ENCODE measurements around the gene WASF3. TPM values are rescaled to one million over a fixed set of nuclear protein-coding genes. Genes with fewer than 3 reads are reported as not detected.

WASF3 gene
- total and polyA plus RNA-seq, 2 of the 13 experiments (the other 11 are each of a cell fraction or from before 2014, with no cell fraction given) = 10.4 to 17.2 TPM

GRCh38 chr13:26541041-26541440 lies 16.4 kb upstream of the WASF3 start:
- Histone ChIP-seq H3K9me3 (ENCODE audit: low read length) (no peaks in the 10 kb centered on the region), H3K27me3 (ENCODE audit: control insufficient read depth in 1 of 2, insufficient read depth in 2 of 2, low read length in 2 of 2) (no peaks in the 10 kb centered on the region), H3K9ac (ENCODE audit: insufficient read depth, low read depth, low read length) (no peak overlapping the region), H3K4me1 (ENCODE audit: insufficient read depth, low read length) (peaks cover 28% of the 10 kb centered on the region), H3K4me3 (replicated peaks in 1 of 3; ENCODE audit: insufficient read depth in 1 of 3, low read depth in 2 of 3, low read length in 3 of 3) (no peak overlapping the region), H3K4me2 (ENCODE audit: low read depth, low read length) (no peak overlapping the region), H3K79me2 (ENCODE audit: insufficient read depth, low read length) (no peaks in the 10 kb centered on the region), H2AFZ (ENCODE audit: low read length) (no peak overlapping the region), H4K20me1 (ENCODE audit: insufficient read depth, low read length) (no peaks in the 10 kb centered on the region), H3K36me3 (replicated peaks in 1 of 2; ENCODE audit: control insufficient read depth in 1 of 2, insufficient read depth in 2 of 2, low read length in 2 of 2) (no peaks in the 10 kb centered on the region), H3K27ac (ENCODE audit: extremely low read length, insufficient read depth, low read length) (no peak overlapping the region)
- TF ChIP-seq THYN1 (CRISPR knock-in tag; IDR thresholded peaks at IDR 0.05; ENCODE audit: borderline replicate concordance, low read depth) (no peak), E2F2 (CRISPR knock-in tag; IDR thresholded peaks at IDR 0.05; ENCODE audit: borderline replicate concordance) (no peak), DBP (CRISPR knock-in tag; IDR thresholded peaks at IDR 0.05; ENCODE audit: not compliant biosample characterization) (no peak), IRF9 (CRISPR knock-in tag; IDR thresholded peaks at IDR 0.05; ENCODE audit: borderline replicate concordance) (no peak), PAF1 (CRISPR knock-in tag; IDR thresholded peaks at IDR 0.05) (no peak), SRY (CRISPR knock-in tag; IDR thresholded peaks at IDR 0.05) (no peak), DMAP1 (CRISPR knock-in tag; IDR thresholded peaks at IDR 0.05) (no peak), ZNF430 (CRISPR knock-in tag; IDR thresholded peaks at IDR 0.05) (no peak), ZNF549 (CRISPR knock-in tag; IDR thresholded peaks at IDR 0.05) (no peak), ZNF24 (IDR thresholded peaks at IDR 0.05) (no peak), RBFOX2 (IDR thresholded peaks at IDR 0.05; ENCODE audit: low read depth, low read length) (no peak), PATZ1 (CRISPR knock-in tag; IDR thresholded peaks at IDR 0.05) (no peak), TEAD2 (CRISPR knock-in tag; IDR thresholded peaks at IDR 0.05) (no peak), ZNF256 (CRISPR knock-in tag; conservative IDR thresholded peaks at IDR 0.05) (no peak), ZNF282 (IDR thresholded peaks at IDR 0.05; ENCODE audit: partially characterized antibody) (no peak)
- FAIRE-seq (no peak), DNase-seq (ENCODE audit: low spot score) (no peak), ATAC-seq (no peak)
- ChIA-PET CTCF (ENCODE audit: low intra/inter-chr PET ratio, low total read pairs) (no interaction called here), POLR2A (no interaction called here)
- in situ Hi-C loops (cut with HindIII; ENCODE audit: extremely low pct_ligation_motif_present, low pct_unique_long_range_greater_than_20kb) (no loop called here), intact Hi-C loops (cut with micrococcal nuclease; ENCODE audit: unreplicated experiment) (no loop called here)
- WGBS (ENCODE audit: low lambda C conversion rate) = 17% methylated on average over 2 of the region's 5 CpGs
- BruUV-seq (replicated peaks) = no TSS peak

All from HepG2 (cell line).